ACC112 (cell line): Measurements from ENCODE around the gene MRNIP.

Source experiments
- H2AFZ ChIP-seq: fragments of 200-600 bp; sonication (generic); one replicate; pipeline ENCODE4 v1.6.0; 2017; ENCODE audit warnings: antibody characterized with exemption, low read length; ENCODE audit not compliant: unreplicated experiment
- H3K27ac ChIP-seq: fragments of 200-600 bp; sonication (generic); 2 replicates; pipeline ENCODE4 v1.5.1; 2014; ENCODE audit warnings: low read depth, mild to moderate bottlenecking, antibody characterized with exemption, low read length, moderate library complexity
- H3K27me3 ChIP-seq: fragments of 200-600 bp; sonication (generic); 2 replicates; pipeline ENCODE4 v1.6.1; 2014; ENCODE audit warnings: mild to moderate bottlenecking, antibody characterized with exemption, low read length, moderate library complexity, mixed read lengths; ENCODE audit not compliant: insufficient read depth
- H3K36me3 ChIP-seq: fragments of 200-600 bp; sonication (generic); 2 replicates; pipeline ENCODE4 v1.6.1; 2016; ENCODE audit warnings: mild to moderate bottlenecking, antibody characterized with exemption, low read length, moderate library complexity, mixed read lengths; ENCODE audit not compliant: insufficient read depth
- H3K4me1 ChIP-seq: fragments of 200-600 bp; sonication (generic); one replicate; pipeline ENCODE4 v1.6.1; 2016; ENCODE audit warnings: low read length, mixed read lengths; ENCODE audit not compliant: insufficient read depth, unreplicated experiment, control insufficient read depth
- H3K4me3 ChIP-seq: fragments of 200-600 bp; sonication (generic); 2 replicates; pipeline ENCODE4 v1.5.1; 2014; ENCODE audit warnings: mild to moderate bottlenecking, low read depth, low read length
- H3K79me2 ChIP-seq: fragments of 200-600 bp; sonication (generic); one replicate; pipeline ENCODE4 v1.6.0; 2016; ENCODE audit warnings: low read length; ENCODE audit not compliant: control insufficient read depth, unreplicated experiment, insufficient read depth

The MRNIP gene

GRCh38 chr5:179819296-179820126 lies 39.1 kb downstream of the MRNIP start:
- Histone ChIP-seq H3K4me3 (peak overlapping the region; percentile 83), H2AFZ (no peak overlapping the region), H3K27me3 (no peaks in the 10 kb centered on the region), H3K79me2 (peaks cover 43% of the 10 kb centered on the region), H3K36me3 (peaks cover 29% of the 10 kb centered on the region), H3K4me1 (peaks cover 47% of the 10 kb centered on the region), H3K27ac (peak overlapping the region; percentile 97)

GRCh38 chr5:179818746-179819295 lies 39.8 kb downstream of the MRNIP start:
- peak overlapping the region; percentile 83 for H3K4me3 ChIP-seq
- peaks cover 36% of the 10 kb centered on the region for H3K79me2 ChIP-seq
- H3K27ac ChIP-seq = peak overlapping the region; percentile 97
- H3K4me1 ChIP-seq = peaks cover 40% of the 10 kb centered on the region
- H3K27me3 ChIP-seq = no peaks in the 10 kb centered on the region
- peaks cover 22% of the 10 kb centered on the region for H3K36me3 ChIP-seq
- no peak overlapping the region for H2AFZ ChIP-seq

- Histone ChIP-seq H3K4me1 (peaks cover 36% of the 10 kb centered on the region), H2AFZ (no peak overlapping the region), H3K36me3 (peaks cover 18% of the 10 kb centered on the region), H3K79me2 (peaks cover 31% of the 10 kb centered on the region), H3K27ac (peak overlapping the region; percentile 97), H3K27me3 (no peaks in the 10 kb centered on the region), H3K4me3 (peak overlapping the region; percentile 45)
Observed at GRCh38 chr5:179817890-179818745, 40.5 kb downstream of the MRNIP start.

GRCh38 chr5:179817470-179817840 lies 41.2 kb downstream of the MRNIP start:
- H2AFZ ChIP-seq = no peak overlapping the region
- no peak overlapping the region for H3K4me3 ChIP-seq
- H3K79me2 ChIP-seq = peaks cover 24% of the 10 kb centered on the region
- no peaks in the 10 kb centered on the region for H3K27me3 ChIP-seq
- peaks cover 30% of the 10 kb centered on the region for H3K4me1 ChIP-seq
- H3K36me3 ChIP-seq = peaks cover 11% of the 10 kb centered on the region
- no peak overlapping the region for H3K27ac ChIP-seq

- no peak overlapping the region for H3K27ac ChIP-seq
Observed at GRCh38 chr5:179816796-179817469, 41.7 kb downstream of the MRNIP start.

GRCh38 chr5:179816401-179816795 lies 42.2 kb downstream of the MRNIP start:
- peaks cover 30% of the 10 kb centered on the region for H3K4me1 ChIP-seq
- H2AFZ ChIP-seq = no peak overlapping the region
- H3K79me2 ChIP-seq = peaks cover 14% of the 10 kb centered on the region
- no peaks in the 10 kb centered on the region for H3K27me3 ChIP-seq
- peaks cover 7% of the 10 kb centered on the region; the same call in 1 of the 2 replicates for H3K36me3 ChIP-seq
- H3K4me3 ChIP-seq = no peak overlapping the region
- H3K27ac ChIP-seq = no peak overlapping the region

More at GRCh38 chr5:179816796-179817469, 41.7 kb downstream of the MRNIP start:
- peaks cover 30% of the 10 kb centered on the region for H3K4me1 ChIP-seq
- peaks cover 19% of the 10 kb centered on the region for H3K79me2 ChIP-seq
- H2AFZ ChIP-seq = no peak overlapping the region
- 0 out of 2 replicates have a peak overlapping the region, but pooled peaks have one; percentile 14 for H3K4me3 ChIP-seq
- no peaks in the 10 kb centered on the region for H3K27me3 ChIP-seq
- H3K36me3 ChIP-seq = peaks cover 8% of the 10 kb centered on the region

- Histone ChIP-seq H3K4me3 (no peak overlapping the region), H3K79me2 (peaks cover 10% of the 10 kb centered on the region), H3K36me3 (peaks cover 3% of the 10 kb centered on the region; the same call in 1 of the 2 replicates), H3K27me3 (no peaks in the 10 kb centered on the region), H2AFZ (no peak overlapping the region), H3K4me1 (peaks cover 30% of the 10 kb centered on the region), H3K27ac (no peak overlapping the region)
Observed at GRCh38 chr5:179815491-179816249, 42.9 kb downstream of the MRNIP start.

GRCh38 chr5:179814090-179814489 lies 44.5 kb downstream of the MRNIP start:
- no peaks in the 10 kb centered on the region for H3K27me3 ChIP-seq
- no peak overlapping the region for H2AFZ ChIP-seq
- H3K79me2 ChIP-seq = peaks cover 3% of the 10 kb centered on the region
- no peak overlapping the region for H3K27ac ChIP-seq
- peaks cover 3% of the 10 kb centered on the region; the same call in 1 of the 2 replicates for H3K36me3 ChIP-seq
- H3K4me3 ChIP-seq = no peak overlapping the region
- peaks cover 16% of the 10 kb centered on the region for H3K4me1 ChIP-seq

- Histone ChIP-seq H3K4me3 (no peak overlapping the region), H3K27me3 (no peaks in the 10 kb centered on the region), H3K36me3 (peaks cover 3% of the 10 kb centered on the region; the same call in 1 of the 2 replicates), H3K4me1 (peaks cover 8% of the 10 kb centered on the region), H3K27ac (no peak overlapping the region), H2AFZ (no peak overlapping the region), H3K79me2 (peaks cover 3% of the 10 kb centered on the region)
Observed at GRCh38 chr5:179812997-179813607, 45.5 kb downstream of the MRNIP start.
